Transverse colon (tissue), 3 donors: ENCODE data around the gene CDKAL1.

Experiments
- POLR2A ChIP-seq: fragments of 450-650 bp; IDR thresholded peaks from one replicate; pipeline ENCODE4 v1.6.1; 2016; ENCODE audit warnings: antibody characterized with exemption, mild to moderate bottlenecking, moderate library complexity
- TF ChIP-seq, protein P1 (sequence below), 5 experiments: fragments of 200-600 bp in 3 of 5; fragments of 450-650 bp in 2 of 5; sonication (generic) in 3 of 5; IDR thresholded peaks; 1 replicate in 2 of 5; 2 replicates in 3 of 5; pipeline ENCODE4 v1.5.1; 2016 to 2017; ENCODE audit warnings: antibody characterized with exemption in 5 of 5, inconsistent platforms in 3 of 5, mild to moderate bottlenecking in 2 of 5, moderate library complexity in 1 of 5

DNA sequence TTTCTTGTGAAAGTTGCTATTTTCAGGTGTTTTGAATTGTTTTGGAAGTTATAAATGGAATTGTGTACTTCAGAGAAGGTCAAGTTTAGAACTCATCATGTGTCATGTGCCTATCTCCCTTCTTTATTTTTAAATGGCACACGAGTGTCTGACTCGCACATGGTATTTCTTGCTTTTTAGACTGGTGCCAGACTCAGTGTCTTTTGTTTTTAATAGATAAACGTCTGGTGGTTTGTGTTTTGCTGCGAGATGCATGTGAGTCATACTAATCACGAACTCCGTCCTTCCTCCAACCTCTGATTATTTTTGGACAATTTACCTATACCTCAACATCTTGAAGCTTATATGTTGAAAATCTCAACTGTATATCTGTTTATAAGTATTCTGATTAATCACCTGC lies 292.1 kb downstream of the CDKAL1 start:
- TF ChIP-seq POLR2A: no peak
- TF ChIP-seq, protein P1, sequence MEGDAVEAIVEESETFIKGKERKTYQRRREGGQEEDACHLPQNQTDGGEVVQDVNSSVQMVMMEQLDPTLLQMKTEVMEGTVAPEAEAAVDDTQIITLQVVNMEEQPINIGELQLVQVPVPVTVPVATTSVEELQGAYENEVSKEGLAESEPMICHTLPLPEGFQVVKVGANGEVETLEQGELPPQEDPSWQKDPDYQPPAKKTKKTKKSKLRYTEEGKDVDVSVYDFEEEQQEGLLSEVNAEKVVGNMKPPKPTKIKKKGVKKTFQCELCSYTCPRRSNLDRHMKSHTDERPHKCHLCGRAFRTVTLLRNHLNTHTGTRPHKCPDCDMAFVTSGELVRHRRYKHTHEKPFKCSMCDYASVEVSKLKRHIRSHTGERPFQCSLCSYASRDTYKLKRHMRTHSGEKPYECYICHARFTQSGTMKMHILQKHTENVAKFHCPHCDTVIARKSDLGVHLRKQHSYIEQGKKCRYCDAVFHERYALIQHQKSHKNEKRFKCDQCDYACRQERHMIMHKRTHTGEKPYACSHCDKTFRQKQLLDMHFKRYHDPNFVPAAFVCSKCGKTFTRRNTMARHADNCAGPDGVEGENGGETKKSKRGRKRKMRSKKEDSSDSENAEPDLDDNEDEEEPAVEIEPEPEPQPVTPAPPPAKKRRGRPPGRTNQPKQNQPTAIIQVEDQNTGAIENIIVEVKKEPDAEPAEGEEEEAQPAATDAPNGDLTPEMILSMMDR (IDR thresholded peaks at IDR 0.05): no peak
